ENCODE data around the gene ZC3H18. TPM values are rescaled to one million over a fixed set of nuclear protein-coding genes. Genes with fewer than 3 reads are reported as not detected.

ZC3H18 gene
- total and polyA plus RNA-seq, 10 of the 15 experiments (the other 5 are each of a cell fraction or from before 2014, with no cell fraction given), result 1.0 to 58.3 (median 22.4) TPM

DNA sequence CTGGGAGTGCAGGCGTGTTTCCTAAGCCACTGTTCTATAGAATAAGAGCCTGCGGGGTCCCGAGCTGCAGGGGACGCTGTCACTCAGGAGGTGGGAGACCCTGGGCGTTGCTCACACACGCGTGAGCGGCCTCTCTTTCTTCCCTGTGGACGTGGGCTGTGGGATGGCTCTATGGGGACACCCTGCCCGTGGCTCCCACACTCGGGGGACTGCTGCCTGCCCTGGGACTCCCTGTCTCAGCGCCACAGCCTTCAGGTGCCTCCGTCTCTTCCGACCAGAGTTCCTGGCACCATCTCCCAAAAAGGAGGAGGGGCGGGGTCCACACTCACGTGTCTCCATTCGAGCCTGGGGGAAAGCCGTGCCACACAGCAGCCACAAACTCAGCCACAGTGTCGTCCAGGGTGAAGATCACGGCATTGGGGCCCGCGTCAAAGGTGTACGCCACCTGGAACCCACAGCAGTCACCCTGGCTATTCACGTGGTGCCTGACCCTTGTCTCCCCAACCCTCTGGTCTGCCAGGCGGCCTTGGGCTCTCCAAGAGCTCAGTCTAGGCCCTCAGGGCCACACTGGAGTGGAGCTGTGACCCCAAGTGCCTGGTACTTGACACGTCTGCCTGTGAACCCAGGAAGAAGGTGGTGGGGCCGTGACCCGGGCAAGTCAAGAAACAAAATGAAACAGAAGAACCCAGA is 84.3 kb downstream of the ZC3H18 start:
- H3K9me3 ChIP-seq (replicated peaks; ENCODE audit: control insufficient read depth, insufficient read depth, low read length), result no peaks in the 10 kb centered on the region
- CTCF ChIA-PET, result no interaction called here
- no peak overlapping the region for H2AFZ ChIP-seq (ENCODE audit: control insufficient read depth, low read depth, low read length)
- no peak overlapping the region for H3K9ac ChIP-seq (ENCODE audit: control insufficient read depth, insufficient read depth, low read length)
- RAD21 ChIA-PET (ENCODE audit: unreplicated experiment), result no interaction called here
- WGBS (ENCODE audit: insufficient coverage, insufficient replicate concordance, low lambda C conversion rate, missing lambda C conversion rate), result 91% methylated on average over 27 of the region's 28 CpGs
- no TSS peak for BruUV-seq (replicated peaks)
- H3K4me3 ChIP-seq, result no peak overlapping the region
- H3K27ac ChIP-seq (ENCODE audit: control insufficient read depth, insufficient read depth), result no peak overlapping the region
- ATAC-seq (no peak), FAIRE-seq (no peak), DNase-seq (ENCODE audit: low read depth, low spot score) (no peak)
- peaks cover 11% of the 10 kb centered on the region for H3K4me1 ChIP-seq (ENCODE audit: control insufficient read depth, insufficient read depth, low read length)
- POLR2A ChIA-PET, result no interaction called here
- H3K36me3 ChIP-seq (ENCODE audit: control insufficient read depth in 2 of 2, insufficient read depth in 2 of 2, low read length in 1 of 2), result peaks cover 6 to 19% of the 10 kb centered on the region in 2 experiments
- no peak overlapping the region for H3K4me2 ChIP-seq (ENCODE audit: control insufficient read depth, insufficient read depth)
- in situ Hi-C loops (cut with MboI) (no loop called here), intact Hi-C loops (cut with micrococcal nuclease; ENCODE audit: unreplicated experiment) (loop anchor here (5.0 kb wide), 1 partner anchor 158 kb away; the partner anchor contains the start of gene APRT)
- no peaks in the 10 kb centered on the region; the same call in 1 of the 2 replicates for H4K20me1 ChIP-seq (ENCODE audit: control insufficient read depth, insufficient read depth)
- TF ChIP-seq ZNF24 (IDR thresholded peaks at IDR 0.05) (no peak), ZNF207 (IDR thresholded peaks at IDR 0.05; ENCODE audit: borderline replicate concordance) (no peak), CUX1 (IDR thresholded peaks at IDR 0.05; ENCODE audit: insufficient replicate concordance, low read depth, low read length) (no peak), MAX (IDR thresholded peaks at IDR 0.05; ENCODE audit: low read depth, low read length) (no peak)
- H3K27me3 ChIP-seq (replicated peaks in 1 of 2; ENCODE audit: control insufficient read depth in 2 of 2, insufficient read depth in 2 of 2, low read length in 1 of 2), result no peaks in the 10 kb centered on the region
- SMC1A ChIA-PET (ENCODE audit: uncharacterized antibody, unreplicated experiment), result no interaction called here
- H3K79me2 ChIP-seq (ENCODE audit: control insufficient read depth, insufficient read depth, low read length), result peaks cover 28% of the 10 kb centered on the region

Data from GM12878 (cell line).